GM13977 (cell line): Measurements from ENCODE around the gene CSN1S1.

Experiments used
- DNase-seq: peaks from one replicate; pipeline ENCODE4 v3.0.0; 2012; ENCODE audit warnings: low spot score
- CTCF ChIP-seq: IDR thresholded peaks from 2 replicates; pipeline ENCODE4 v1.5.1; 2012; ENCODE audit warnings: mild to moderate bottlenecking, control low read depth; ENCODE audit not compliant: insufficient read depth; ENCODE audit errors: extremely low read depth, missing control alignments
- in situ Hi-C: fragments of 300-500 bp; cut with MboI; formaldehyde crosslinking; loops from one replicate; pipeline ENCODE4 v1.12.0; 2022; ENCODE audit warnings: low sequenced_read_pairs, low pct_unique_long_range_greater_than_20kb, mixed read lengths, inconsistent platforms; ENCODE audit not compliant: unreplicated experiment

Gene CSN1S1

GRCh38 chr4:69934150-69934549 is 3.3 kb downstream of the CSN1S1 start:
- TF ChIP-seq CTCF: no peak
- in situ Hi-C loops: no loop called here
- DNase-seq: no peak

GRCh38 chr4:69936566-69936965 is 5.7 kb downstream of the CSN1S1 start:
- in situ Hi-C loops: no loop called here
- TF ChIP-seq CTCF: no peak

GRCh38 chr4:69951602-69952001 is 20.7 kb downstream of the CSN1S1 start:
- no peak for TF ChIP-seq CTCF
- in situ Hi-C loops: no loop called here

More at GRCh38 chr4:69936566-69936965, 5.7 kb downstream of the CSN1S1 start:
- no peak for DNase-seq

GRCh38 chr4:69957209-69957608 is 26.3 kb downstream of the CSN1S1 start:
- in situ Hi-C loops: no loop called here

More at GRCh38 chr4:69951602-69952001, 20.7 kb downstream of the CSN1S1 start:
- no peak for DNase-seq

GRCh38 chr4:69965628-69966027 is 34.8 kb downstream of the CSN1S1 start, which contains the start of gene CSN2:
TSS of gene CSN2 (minus strand) at chr4:69965728. CDS start at chr4:69960995, 4,733 bp downstream.
- in situ Hi-C loops: no loop called here
- DNase-seq: no peak
- TF ChIP-seq CTCF: no peak

More at GRCh38 chr4:69957209-69957608, 26.3 kb downstream of the CSN1S1 start:
- DNase-seq: no peak
- TF ChIP-seq CTCF: no peak

- in situ Hi-C loops: no loop called here
- TF ChIP-seq CTCF: no peak
- no peak for DNase-seq
Observed at GRCh38 chr4:69970071-69970470, 39.2 kb downstream of the CSN1S1 start.

- TF ChIP-seq CTCF: no peak
- in situ Hi-C loops: no loop called here
- no peak for DNase-seq
Observed at GRCh38 chr4:69974631-69975030, 43.8 kb downstream of the CSN1S1 start.
